Endothelial cell of coronary artery (primary cell): ENCODE measurements around the gene LSM3. TPM values are rescaled to one million over a fixed set of nuclear protein-coding genes. Genes with fewer than 3 reads are reported as not detected.

ENCODE experiments used
- total RNA-seq: library from RNA; depleted of rRNA; stranded (reverse); fragments of >200 nt; gene quantifications from 2 replicates; pipeline ENCODE4 v1.2.3, GENCODE V29; 2014

The LSM3 gene
- total RNA-seq, result 7.4 and 9.5 TPM in 2 replicates

GRCh38 chr3:14178247-14179113, at the start of gene LSM3, which contains the start of gene XPC:
TSS of gene LSM3 (plus strand) at chr3:14178817. CDS start at chr3:14178861, 44 bp downstream.
TSS of gene XPC (minus strand) at chr3:14178601. CDS start at chr3:14178568, 33 bp downstream.

Other genes starting within 250 kb of the LSM3 start
- 14.3 and 15.4 TPM in 2 replicates for gene CHCHD4, start 53.9 kb upstream of the LSM3 start, total RNA-seq
- gene TMEM43, start 53.8 kb upstream of the LSM3 start, total RNA-seq, result 77.9 and 117 TPM in 2 replicates
- 39.1 and 54.5 TPM in 2 replicates for gene XPC, start 216 bp upstream of the LSM3 start, total RNA-seq
- gene SLC6A6, start 223.8 kb downstream of the LSM3 start, total RNA-seq, result 21.6 and 24.2 TPM in 2 replicates